Gastrocnemius medialis (tissue), 4 donors: Measurements from ENCODE around the gene WDR86.

ENCODE experiments used
- POLR2A ChIP-seq, 2 donors: fragments of 450-650 bp; IDR thresholded peaks; one replicate each; pipeline ENCODE4 v1.6.1; 2017; ENCODE audit warnings: antibody characterized with exemption in 2 of 2, mild to moderate bottlenecking in 2 of 2, moderate library complexity in 2 of 2
- TF ChIP-seq, protein P1 (sequence below), 5 experiments: fragments of 450-650 bp in 3 of 5; fragments of 200-600 bp in 2 of 5; sonication (generic) in 2 of 5; IDR thresholded peaks in 4 of 5; conservative IDR thresholded peaks in 1 of 5; 1 replicate in 4 of 5; 2 replicates in 1 of 5; pipeline ENCODE4 v1.5.1; 2016 to 2019; ENCODE audit warnings: antibody characterized with exemption in 5 of 5, mild to moderate bottlenecking in 3 of 5, moderate library complexity in 3 of 5

DNA sequence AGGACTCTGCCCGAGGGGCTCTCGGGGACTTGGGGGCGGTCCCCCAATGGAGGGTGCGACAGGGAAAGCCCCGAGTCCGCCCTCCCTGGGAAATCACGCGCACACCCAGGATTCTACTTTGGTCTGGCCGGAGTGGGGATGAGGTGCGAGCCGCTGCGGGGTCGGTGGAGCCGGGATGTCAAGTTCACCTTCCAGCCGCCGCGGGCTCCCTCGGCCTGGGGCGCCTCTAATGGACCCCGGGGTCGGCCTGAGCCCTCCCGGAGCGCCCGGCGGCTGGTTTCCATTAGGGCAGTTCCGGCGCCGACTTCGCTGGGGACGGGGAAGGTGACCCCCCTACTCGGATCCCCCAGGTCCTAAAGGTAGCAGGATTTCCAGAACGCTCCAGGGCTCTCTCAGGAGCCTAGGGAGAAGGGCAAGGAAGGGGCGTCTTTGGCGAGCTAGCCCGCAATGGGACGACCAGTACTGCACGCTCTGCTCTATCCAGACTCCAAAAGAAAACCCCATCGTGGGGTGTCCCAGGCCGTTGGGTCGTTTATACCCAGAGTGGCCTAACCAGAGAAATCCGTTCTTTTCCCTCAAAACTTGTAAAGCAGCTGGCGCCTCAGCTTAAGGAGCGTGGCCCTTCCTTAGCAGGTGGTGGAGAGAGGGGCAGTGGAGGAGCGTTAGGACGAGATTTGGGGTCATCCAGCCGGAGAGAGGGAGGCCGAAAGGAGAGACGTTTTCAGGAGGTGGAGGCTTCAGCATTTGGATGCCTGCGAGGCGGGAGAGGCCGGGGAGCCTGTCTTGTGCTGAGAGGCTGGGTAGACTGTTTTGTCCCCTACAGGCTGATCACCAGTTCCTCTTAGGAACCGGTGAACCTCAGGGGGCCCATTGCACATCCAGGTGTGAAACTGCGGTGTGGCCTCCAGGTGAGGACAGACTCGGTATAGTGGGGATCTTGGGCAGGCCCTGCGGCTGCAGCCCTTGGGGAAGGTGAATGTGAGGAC lies 860 bp upstream of the WDR86 start:
- TF ChIP-seq, protein P1, sequence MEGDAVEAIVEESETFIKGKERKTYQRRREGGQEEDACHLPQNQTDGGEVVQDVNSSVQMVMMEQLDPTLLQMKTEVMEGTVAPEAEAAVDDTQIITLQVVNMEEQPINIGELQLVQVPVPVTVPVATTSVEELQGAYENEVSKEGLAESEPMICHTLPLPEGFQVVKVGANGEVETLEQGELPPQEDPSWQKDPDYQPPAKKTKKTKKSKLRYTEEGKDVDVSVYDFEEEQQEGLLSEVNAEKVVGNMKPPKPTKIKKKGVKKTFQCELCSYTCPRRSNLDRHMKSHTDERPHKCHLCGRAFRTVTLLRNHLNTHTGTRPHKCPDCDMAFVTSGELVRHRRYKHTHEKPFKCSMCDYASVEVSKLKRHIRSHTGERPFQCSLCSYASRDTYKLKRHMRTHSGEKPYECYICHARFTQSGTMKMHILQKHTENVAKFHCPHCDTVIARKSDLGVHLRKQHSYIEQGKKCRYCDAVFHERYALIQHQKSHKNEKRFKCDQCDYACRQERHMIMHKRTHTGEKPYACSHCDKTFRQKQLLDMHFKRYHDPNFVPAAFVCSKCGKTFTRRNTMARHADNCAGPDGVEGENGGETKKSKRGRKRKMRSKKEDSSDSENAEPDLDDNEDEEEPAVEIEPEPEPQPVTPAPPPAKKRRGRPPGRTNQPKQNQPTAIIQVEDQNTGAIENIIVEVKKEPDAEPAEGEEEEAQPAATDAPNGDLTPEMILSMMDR (IDR thresholded peaks at IDR 0.05 in 4 of 5, conservative IDR thresholded peaks at IDR 0.05 in 1 of 5), result no peak
- TF ChIP-seq POLR2A (IDR thresholded peaks at IDR 0.05), result no peak
